Karpas-422 (cell line): Measurements from ENCODE around the gene MYBBP1A. TPM values are rescaled to one million over a fixed set of nuclear protein-coding genes. Genes with fewer than 3 reads are reported as not detected.

Source experiments
- DNase-seq: peaks from one replicate; pipeline ENCODE4 v3.0.0-alpha.2; 2015
- H2AFZ ChIP-seq: fragments of 200-600 bp; sonication (generic); 2 replicates; pipeline ENCODE4 v1.6.1; 2014; ENCODE audit warnings: antibody characterized with exemption, low read length, mixed read lengths
- H3K27ac ChIP-seq: fragments of 200-600 bp; sonication (generic); 2 replicates; pipeline ENCODE4 v1.5.1; 2014; ENCODE audit warnings: mild to moderate bottlenecking, low read length, moderate library complexity
- H3K27me3 ChIP-seq: fragments of 200-600 bp; sonication (generic); 2 replicates; pipeline ENCODE4 v1.6.1; 2014; ENCODE audit warnings: low read length, mixed read lengths
- H3K36me3 ChIP-seq: fragments of 200-600 bp; sonication (generic); 2 replicates; pipeline ENCODE4 v1.6.1; 2014; ENCODE audit warnings: low read length, mixed read lengths; ENCODE audit not compliant: insufficient read depth
- H3K4me1 ChIP-seq: fragments of 200-600 bp; sonication (generic); 2 replicates; pipeline ENCODE4 v1.6.1; 2014; ENCODE audit warnings: mild to moderate bottlenecking, low read length, mixed read lengths
- H3K4me2 ChIP-seq: fragments of 200-600 bp; sonication (generic); 2 replicates; pipeline ENCODE4 v1.6.1; 2014; ENCODE audit warnings: low read length, low read depth, mild to moderate bottlenecking; ENCODE audit not compliant: poor library complexity, severe bottlenecking
- H3K4me3 ChIP-seq: fragments of 200-600 bp; sonication (generic); 2 replicates; pipeline ENCODE4 v1.5.1; 2014; ENCODE audit warnings: mild to moderate bottlenecking, antibody characterized with exemption, low read length, mixed read lengths
- H3K79me2 ChIP-seq: fragments of 200-600 bp; sonication (generic); 2 replicates; pipeline ENCODE4 v1.6.1; 2014; ENCODE audit warnings: mild to moderate bottlenecking, low read length, mixed read lengths
- H3K9ac ChIP-seq: fragments of 200-600 bp; sonication (generic); 2 replicates; pipeline ENCODE4 v1.6.0; 2014; ENCODE audit warnings: low read length
- H3K9me2 ChIP-seq: fragments of 200-600 bp; sonication (generic), shearing (Covaris generic); replicated peaks from 2 replicates; pipeline ENCODE4 v1.6.0; 2014; ENCODE audit warnings: mild to moderate bottlenecking, low read length, moderate library complexity; ENCODE audit not compliant: insufficient read depth
- H3K9me3 ChIP-seq: fragments of 300-700, 200-600 bp; sonication (generic); 2 replicates; pipeline ENCODE4 v1.6.1; 2014; ENCODE audit warnings: low read length, mixed read lengths
- H4K20me1 ChIP-seq: fragments of 200-600 bp; sonication (generic); 2 replicates; pipeline ENCODE4 v1.6.1; 2014; ENCODE audit warnings: mild to moderate bottlenecking, antibody characterized with exemption, low read length, low read depth; ENCODE audit not compliant: insufficient read depth
- total RNA-seq: library from RNA; depleted of rRNA; stranded (reverse); fragments of >200 nt; shearing (Covaris generic); gene quantifications from 2 replicates; pipeline ENCODE4 v1.2.3, GENCODE V29; 2014; ENCODE audit warnings: low replicate concordance

The MYBBP1A gene
- total RNA-seq, 1 experiment from 2014 or later: 48.2 TPM

DNA sequence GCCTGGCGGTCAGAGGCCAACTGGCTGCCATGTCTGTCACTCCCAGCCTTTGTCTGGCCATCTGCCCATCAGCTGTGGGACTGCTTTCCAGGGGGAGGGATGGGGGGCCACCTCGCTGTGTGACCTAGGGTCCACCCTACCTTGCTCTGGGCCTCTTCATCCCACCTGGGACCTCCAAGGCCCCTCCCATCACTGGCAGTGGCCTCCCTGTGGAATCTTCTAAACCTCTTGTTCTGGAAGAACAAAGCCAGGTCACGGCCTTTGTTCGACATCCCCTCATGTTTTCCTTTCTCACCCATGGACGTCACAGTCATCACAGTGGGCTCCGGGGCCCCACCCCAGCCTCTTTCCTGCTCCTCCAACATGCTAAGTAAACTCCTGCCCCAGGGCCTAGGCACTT lies 32.5 kb downstream of the MYBBP1A start:
- Histone ChIP-seq H3K9ac (no peak overlapping the region), H4K20me1 (no peaks in the 10 kb centered on the region), H3K9me2 (no peaks in the 10 kb centered on the region), H3K9me3 (no peaks in the 10 kb centered on the region), H3K4me3 (no peak overlapping the region), H3K79me2 (no peaks in the 10 kb centered on the region), H3K4me2 (no peak overlapping the region), H2AFZ (no peak overlapping the region), H3K27ac (no peak overlapping the region), H3K4me1 (no peaks in the 10 kb centered on the region), H3K27me3 (no peaks in the 10 kb centered on the region), H3K36me3 (no peaks in the 10 kb centered on the region)
- DNase-seq: no peak

DNA sequence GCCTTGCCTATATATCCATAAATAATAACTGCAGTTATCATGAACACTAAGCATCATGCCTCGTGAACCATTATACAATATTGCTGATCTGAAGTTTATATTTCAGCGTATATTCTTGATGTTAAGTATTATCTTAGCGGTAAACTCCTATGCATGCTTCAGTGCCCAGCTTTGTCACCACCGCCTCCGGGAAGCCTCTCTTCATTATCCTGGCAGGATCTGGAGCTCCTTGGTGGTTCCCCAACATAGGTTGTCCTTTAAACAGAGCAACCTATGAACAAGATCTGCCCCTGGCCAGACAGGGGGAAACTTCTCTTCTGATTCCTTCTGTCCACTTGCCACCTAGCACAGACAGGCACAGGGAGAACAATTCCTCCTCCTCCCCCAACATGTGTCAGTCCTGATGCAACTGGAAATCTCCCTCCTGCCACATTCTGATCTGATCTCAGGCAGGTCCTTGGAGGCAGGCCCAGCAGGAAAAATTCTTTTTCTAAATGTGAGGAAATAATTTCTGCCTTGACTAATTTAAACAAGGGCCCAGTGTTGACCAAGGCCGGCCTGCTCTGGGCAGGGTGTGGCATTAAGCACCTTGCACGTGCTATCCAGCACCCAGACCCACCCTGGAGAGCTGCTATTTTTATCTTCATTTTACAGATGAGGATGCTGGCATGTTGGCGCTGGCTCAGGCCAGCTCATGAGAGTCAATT lies 34.1 kb downstream of the MYBBP1A start:
- H3K9ac ChIP-seq: no peak overlapping the region
- no peak overlapping the region for H2AFZ ChIP-seq
- H3K9me2 ChIP-seq: no peaks in the 10 kb centered on the region
- no peak overlapping the region for H3K27ac ChIP-seq
- H3K4me2 ChIP-seq: no peak overlapping the region
- no peaks in the 10 kb centered on the region for H3K27me3 ChIP-seq
- H3K79me2 ChIP-seq: no peaks in the 10 kb centered on the region
- H4K20me1 ChIP-seq: no peaks in the 10 kb centered on the region
- no peaks in the 10 kb centered on the region for H3K9me3 ChIP-seq
- no peaks in the 10 kb centered on the region for H3K4me1 ChIP-seq
- no peaks in the 10 kb centered on the region for H3K36me3 ChIP-seq
- H3K4me3 ChIP-seq: no peak overlapping the region
- no peak for DNase-seq

DNA sequence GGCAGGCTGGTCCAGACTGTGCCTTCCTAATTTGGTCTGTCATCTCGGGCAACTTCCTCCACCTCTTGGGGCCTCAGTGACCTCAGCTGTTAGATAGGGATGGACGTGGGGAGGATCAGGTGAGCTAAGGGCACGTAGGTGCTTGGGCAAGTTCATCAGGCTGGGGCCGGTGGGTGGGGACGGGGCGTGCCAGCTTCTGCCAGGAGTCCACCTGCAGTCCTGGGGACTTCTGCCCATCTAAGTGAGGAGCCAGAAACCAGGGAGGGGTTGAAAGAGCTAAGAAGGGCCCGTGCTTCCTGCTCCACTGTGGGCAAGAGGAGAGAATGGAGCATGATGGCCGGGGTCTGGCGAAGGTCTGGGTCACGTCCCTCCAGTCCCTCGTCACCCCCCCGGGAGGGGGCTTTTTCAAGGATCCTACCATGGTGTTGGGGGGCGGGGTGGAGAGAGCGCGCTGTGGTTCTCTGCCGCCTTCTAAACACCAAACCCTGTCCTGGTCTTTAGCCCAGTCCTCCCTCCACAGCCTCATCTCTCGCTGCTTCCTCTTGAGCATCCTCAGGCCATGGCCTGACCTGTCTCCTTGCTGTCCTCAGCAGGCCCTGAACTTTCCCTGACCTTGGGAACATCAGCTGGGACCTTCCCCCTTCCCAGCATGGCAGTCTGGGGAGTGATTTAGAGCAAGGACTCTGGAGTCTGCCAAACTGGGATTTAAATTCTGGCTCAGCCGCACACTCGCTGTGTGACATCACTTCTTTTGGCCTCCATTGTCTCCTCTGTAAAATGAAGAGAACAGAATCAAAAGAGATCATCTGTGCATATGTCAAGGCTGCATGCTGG lies 34.9 kb downstream of the MYBBP1A start:
- no peak overlapping the region for H3K9ac ChIP-seq
- no peaks in the 10 kb centered on the region for H3K9me3 ChIP-seq
- H3K79me2 ChIP-seq: no peaks in the 10 kb centered on the region
- H3K4me1 ChIP-seq: no peaks in the 10 kb centered on the region
- no peaks in the 10 kb centered on the region for H3K27me3 ChIP-seq
- no peaks in the 10 kb centered on the region for H3K36me3 ChIP-seq
- no peak overlapping the region for H2AFZ ChIP-seq
- no peak for DNase-seq
- no peak overlapping the region for H3K4me3 ChIP-seq
- no peaks in the 10 kb centered on the region for H3K9me2 ChIP-seq
- no peak overlapping the region for H3K4me2 ChIP-seq
- H3K27ac ChIP-seq: no peak overlapping the region
- H4K20me1 ChIP-seq: no peaks in the 10 kb centered on the region

DNA sequence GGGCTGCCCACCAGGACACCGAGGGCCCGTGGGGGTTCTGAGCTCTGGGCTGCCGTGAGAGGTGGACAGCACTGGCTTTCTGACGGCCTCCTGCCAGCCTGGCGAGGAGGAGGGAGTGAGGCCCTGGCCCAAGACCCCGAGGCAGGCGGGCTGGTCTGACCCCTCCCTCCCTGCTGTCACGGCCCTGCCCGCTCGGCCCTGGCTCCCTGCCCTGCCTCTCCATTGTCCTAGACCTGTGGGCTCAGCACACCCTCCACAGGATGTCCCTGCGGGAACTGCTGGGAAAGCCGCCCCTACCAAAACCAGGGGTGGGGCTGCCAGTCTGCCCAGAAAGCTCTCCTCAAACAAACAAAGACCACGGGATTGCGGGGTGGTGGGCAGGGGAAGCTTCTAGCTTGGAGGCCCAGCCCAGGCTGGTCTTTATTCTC lies 35.8 kb downstream of the MYBBP1A start:
- Histone ChIP-seq H3K9me3 (no peaks in the 10 kb centered on the region), H3K27ac (no peak overlapping the region), H3K4me2 (no peak overlapping the region), H3K9ac (no peak overlapping the region), H3K4me1 (no peaks in the 10 kb centered on the region), H4K20me1 (no peaks in the 10 kb centered on the region), H3K36me3 (no peaks in the 10 kb centered on the region), H2AFZ (no peak overlapping the region), H3K27me3 (no peaks in the 10 kb centered on the region), H3K79me2 (no peaks in the 10 kb centered on the region), H3K4me3 (no peak overlapping the region), H3K9me2 (no peaks in the 10 kb centered on the region)
- no peak for DNase-seq

DNA sequence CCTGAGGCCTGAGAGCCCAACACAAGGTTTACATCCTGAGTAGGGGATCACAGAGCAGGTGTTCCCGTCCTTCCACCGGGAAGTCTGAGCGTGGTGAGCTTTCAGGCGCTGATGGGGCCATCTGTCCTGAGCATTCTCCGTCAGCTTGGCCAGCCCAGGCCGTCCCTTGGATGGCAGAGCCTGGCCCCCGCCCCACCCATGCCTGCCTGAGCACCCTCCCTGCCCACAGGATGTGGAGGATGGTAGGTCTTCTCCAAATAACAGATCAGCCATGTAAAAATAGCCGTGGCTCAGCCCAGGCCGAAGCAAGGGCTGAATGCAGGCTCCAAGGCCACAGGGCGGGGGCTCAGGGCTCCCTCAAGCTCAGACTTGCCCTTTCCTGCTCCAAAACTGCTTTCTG lies 36.3 kb downstream of the MYBBP1A start:
- H3K9ac ChIP-seq: no peak overlapping the region
- no peaks in the 10 kb centered on the region for H3K4me1 ChIP-seq

DNA sequence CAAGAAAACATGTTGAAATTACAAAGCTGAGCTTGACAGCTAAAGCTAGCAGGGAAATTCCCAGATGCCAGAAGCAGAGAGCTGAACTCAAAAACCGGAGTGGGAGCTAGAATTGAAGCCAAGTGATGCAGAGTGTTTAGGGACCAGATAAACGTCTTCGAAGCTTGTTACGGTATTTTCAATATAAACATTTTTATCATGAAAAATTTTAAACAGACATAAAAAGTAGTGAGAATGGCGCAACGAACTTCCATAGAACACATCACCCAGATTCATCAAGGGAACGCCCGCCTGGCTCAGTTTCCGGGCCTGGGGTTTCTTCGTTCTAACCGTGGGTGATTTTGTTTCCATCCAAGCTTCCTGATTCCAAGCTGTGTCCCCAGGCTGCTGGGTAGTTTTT lies 38.4 kb downstream of the MYBBP1A start:
- no peak overlapping the region for H2AFZ ChIP-seq
- no peaks in the 10 kb centered on the region for H4K20me1 ChIP-seq
- H3K27ac ChIP-seq: no peak overlapping the region
- no peaks in the 10 kb centered on the region for H3K79me2 ChIP-seq
- no peak overlapping the region for H3K4me2 ChIP-seq
- no peak overlapping the region for H3K4me3 ChIP-seq
- no peak overlapping the region for H3K9ac ChIP-seq
- no peaks in the 10 kb centered on the region for H3K36me3 ChIP-seq
- no peak for DNase-seq
- no peaks in the 10 kb centered on the region for H3K9me3 ChIP-seq
- H3K9me2 ChIP-seq: no peaks in the 10 kb centered on the region
- H3K27me3 ChIP-seq: no peaks in the 10 kb centered on the region
- H3K4me1 ChIP-seq: no peaks in the 10 kb centered on the region

More for the DNA sequence above, 36.3 kb downstream of the MYBBP1A start:
- Histone ChIP-seq H3K36me3 (no peaks in the 10 kb centered on the region), H2AFZ (no peak overlapping the region), H3K9me2 (no peaks in the 10 kb centered on the region), H3K9me3 (no peaks in the 10 kb centered on the region), H3K4me2 (no peak overlapping the region), H3K27ac (no peak overlapping the region), H3K79me2 (no peaks in the 10 kb centered on the region), H3K4me3 (no peak overlapping the region), H3K27me3 (no peaks in the 10 kb centered on the region), H4K20me1 (no peaks in the 10 kb centered on the region)
- DNase-seq: no peak

DNA sequence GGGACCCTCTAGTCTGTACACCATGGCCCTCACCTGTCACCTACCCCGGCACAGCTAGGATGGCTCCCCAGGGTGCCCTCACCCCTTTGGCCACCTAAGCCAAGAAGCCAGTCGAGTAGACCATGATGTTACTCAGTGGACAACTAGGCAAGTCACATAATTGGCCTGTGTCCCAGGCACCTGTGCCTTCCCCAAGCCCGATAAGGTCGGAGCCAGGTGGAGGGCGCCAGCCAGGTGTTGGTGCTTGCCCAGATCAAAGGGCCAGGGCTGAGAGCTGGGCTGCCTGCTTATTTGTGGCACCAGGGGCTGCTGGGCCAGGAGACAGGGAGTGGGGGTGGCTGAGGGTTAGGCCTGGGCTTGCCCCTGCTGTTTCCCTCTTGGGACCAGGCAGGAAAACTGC lies 39.7 kb downstream of the MYBBP1A start:
- Histone ChIP-seq H3K27ac (no peak overlapping the region), H3K4me2 (no peak overlapping the region), H3K79me2 (no peaks in the 10 kb centered on the region), H3K9me3 (no peaks in the 10 kb centered on the region), H3K4me3 (no peak overlapping the region), H3K27me3 (no peaks in the 10 kb centered on the region), H3K9me2 (no peaks in the 10 kb centered on the region), H4K20me1 (no peaks in the 10 kb centered on the region), H3K9ac (no peak overlapping the region), H3K36me3 (no peaks in the 10 kb centered on the region), H3K4me1 (no peaks in the 10 kb centered on the region), H2AFZ (no peak overlapping the region)
- no peak for DNase-seq

DNA sequence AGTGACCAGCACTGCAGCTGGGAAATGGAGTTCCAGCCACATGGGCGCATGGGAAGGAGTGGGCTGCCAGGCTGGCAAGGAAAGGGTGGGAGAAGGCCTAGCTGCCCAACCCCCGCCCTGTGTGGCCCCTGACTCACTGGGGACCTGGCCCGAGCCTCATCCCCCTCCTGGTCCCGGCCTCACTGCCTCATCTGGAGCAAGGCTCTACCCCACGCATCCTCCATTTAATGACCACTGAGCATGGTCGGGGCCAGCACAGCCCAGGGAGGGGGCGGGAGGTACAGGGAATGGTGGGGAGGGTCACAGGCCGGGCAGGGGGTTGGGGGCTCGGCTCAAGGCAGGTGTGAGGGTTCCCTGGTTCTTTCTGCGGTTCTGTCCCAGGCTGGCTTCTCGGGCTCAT lies 40.4 kb downstream of the MYBBP1A start:
- Histone ChIP-seq H3K4me3 (no peak overlapping the region), H3K4me2 (no peak overlapping the region), H3K79me2 (no peaks in the 10 kb centered on the region)

More for the DNA sequence above, 40.4 kb downstream of the MYBBP1A start:
- no peak overlapping the region for H3K27ac ChIP-seq
- H3K27me3 ChIP-seq: no peaks in the 10 kb centered on the region
- H3K36me3 ChIP-seq: no peaks in the 10 kb centered on the region
- no peaks in the 10 kb centered on the region for H3K9me2 ChIP-seq
- H3K9ac ChIP-seq: no peak overlapping the region
- H3K4me1 ChIP-seq: no peaks in the 10 kb centered on the region
- no peaks in the 10 kb centered on the region for H4K20me1 ChIP-seq
- H2AFZ ChIP-seq: no peak overlapping the region
- H3K9me3 ChIP-seq: no peaks in the 10 kb centered on the region
- DNase-seq: no peak
